Measurements from ENCODE around the gene RAD51.

Gene RAD51

GRCh38 chr15:40762919-40763800 lies 68.2 kb downstream of the RAD51 start:
- no peak for DNase-seq (ENCODE audit: low read depth in 1 of 2, low spot score in 1 of 2)

DNA sequence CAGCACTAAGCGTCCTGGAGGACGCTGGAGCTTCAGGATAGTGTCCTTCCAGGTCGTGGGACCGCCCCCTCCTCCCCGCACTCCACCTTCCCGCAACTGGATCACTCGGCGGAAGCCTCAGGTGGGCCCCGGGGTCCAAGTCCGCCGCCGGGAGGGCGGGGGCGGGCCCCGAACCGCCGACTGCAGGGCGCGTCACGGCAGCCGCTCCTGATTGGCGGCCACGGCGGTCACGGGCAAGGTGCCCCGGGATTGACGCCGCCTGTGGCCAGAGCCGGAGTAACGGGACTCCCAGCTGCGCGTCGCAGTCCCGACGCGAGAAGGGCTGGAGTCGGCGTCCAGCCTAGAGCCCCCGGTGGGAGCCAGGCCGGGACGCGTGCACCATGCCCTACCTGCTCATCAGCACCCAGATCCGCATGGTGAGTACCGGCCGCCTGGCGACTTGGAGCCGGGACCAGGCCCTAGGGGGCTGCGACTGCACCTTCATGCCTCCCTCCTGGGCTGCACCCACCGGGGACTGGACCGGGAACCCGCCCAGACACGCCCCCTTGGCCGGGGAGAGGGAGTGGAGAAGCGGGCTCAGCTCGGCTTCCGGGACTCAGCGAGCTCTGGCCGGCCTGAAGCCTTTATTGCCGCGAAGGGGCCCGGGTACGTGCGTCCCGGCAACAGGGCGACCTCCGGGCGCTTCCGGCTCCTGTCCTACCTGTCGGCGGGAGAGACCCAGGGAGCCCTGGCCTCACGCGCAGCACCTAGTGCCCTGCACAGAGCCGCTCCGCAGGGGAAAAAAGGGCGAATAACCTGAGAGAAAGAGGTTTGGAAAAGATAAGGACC lies 69.0 kb downstream of the RAD51 start, which contains the start of gene GCHFR:
Gene GCHFR, plus strand, starts transcription at position 268 of the 828 bp plus-strand sequence. Its CDS starts 113 bp downstream, at position 381.
- DNase-seq (ENCODE audit: low read depth in 1 of 2, low spot score in 1 of 2): peak; percentile 38 to 56

- DNase-seq (ENCODE audit: low read depth in 1 of 2, low spot score in 1 of 2): no peak
Observed at GRCh38 chr15:40764629-40765103, 69.7 kb downstream of the RAD51 start.

DNA sequence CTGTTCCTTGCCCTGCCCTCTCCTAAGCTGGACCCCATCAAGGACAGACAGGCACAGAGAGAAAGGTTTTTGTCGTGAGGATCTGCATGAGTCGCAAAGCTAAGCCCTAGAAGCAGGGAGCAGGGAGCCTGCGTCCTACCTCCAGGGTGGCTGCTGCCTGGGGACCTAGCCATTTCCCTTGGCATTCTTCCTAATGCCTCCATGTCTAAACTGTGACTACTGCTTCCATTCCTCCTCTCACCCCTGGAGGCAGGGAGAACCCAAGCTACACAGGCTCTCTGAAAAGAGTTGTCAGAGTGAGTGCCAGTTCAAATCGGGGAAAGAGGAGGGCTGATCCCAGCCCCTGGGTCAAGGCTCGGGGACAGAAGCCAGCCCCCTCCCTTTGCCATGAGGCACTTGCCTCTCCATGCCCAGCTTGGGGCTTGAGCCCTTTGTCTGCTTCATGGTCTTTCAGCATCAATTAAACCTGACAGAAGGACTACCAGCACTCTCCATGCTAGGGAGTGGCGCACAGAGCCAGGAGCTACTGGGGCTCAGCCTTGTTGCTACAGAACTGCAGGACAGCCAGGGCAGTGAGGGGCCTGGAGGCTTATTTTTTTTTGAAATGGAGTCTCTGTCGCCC lies 71.3 kb downstream of the RAD51 start:
- DNase-seq (ENCODE audit: low read depth in 1 of 2, low spot score in 1 of 2): no peak

- no peak for DNase-seq (ENCODE audit: low read depth in 1 of 2, low spot score in 1 of 2)
Observed at GRCh38 chr15:40766906-40767837, 72.2 kb downstream of the RAD51 start.

- DNase-seq (ENCODE audit: low read depth in 1 of 2, low spot score in 1 of 2): no peak
Observed at GRCh38 chr15:40767838-40768500, 73.0 kb downstream of the RAD51 start.

DNA sequence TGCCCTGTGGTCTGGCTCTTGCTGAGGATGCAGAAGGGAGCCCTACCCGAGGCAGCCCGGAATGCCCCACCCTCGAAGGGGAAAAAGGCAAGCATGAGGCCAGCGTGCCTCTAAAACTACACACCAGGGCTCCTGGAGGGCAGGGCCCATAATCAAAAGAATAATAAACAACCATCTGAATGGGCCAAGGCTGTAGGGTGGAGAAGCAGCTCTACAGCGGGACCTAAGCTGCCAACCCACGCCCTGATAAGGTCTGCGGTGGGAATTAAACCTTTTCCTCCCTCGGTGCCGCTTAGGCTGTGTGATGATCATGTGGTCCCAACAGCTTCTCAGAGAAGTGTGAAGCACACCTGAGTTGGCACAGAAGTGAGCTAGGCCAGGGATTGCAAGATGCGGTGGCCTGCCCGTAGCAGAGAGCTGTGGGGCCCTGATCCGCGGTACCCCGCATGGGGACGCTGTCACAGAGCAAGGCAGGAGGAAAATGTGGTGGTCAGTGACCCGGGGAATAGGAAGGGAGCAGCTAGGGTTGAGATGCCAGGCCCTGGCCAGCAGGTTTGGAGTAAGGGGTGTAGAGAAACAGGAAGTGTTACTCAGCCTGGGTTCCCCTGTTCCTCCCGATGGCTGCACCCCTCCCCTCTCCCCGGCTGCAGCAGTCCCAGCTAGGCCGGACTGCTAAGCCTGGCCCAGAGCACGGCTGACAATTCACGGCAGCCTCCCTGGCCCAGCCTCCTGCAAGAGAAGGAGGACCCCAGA lies 73.7 kb downstream of the RAD51 start:
- DNase-seq (ENCODE audit: low read depth in 1 of 2, low spot score in 1 of 2): no peak

DNA sequence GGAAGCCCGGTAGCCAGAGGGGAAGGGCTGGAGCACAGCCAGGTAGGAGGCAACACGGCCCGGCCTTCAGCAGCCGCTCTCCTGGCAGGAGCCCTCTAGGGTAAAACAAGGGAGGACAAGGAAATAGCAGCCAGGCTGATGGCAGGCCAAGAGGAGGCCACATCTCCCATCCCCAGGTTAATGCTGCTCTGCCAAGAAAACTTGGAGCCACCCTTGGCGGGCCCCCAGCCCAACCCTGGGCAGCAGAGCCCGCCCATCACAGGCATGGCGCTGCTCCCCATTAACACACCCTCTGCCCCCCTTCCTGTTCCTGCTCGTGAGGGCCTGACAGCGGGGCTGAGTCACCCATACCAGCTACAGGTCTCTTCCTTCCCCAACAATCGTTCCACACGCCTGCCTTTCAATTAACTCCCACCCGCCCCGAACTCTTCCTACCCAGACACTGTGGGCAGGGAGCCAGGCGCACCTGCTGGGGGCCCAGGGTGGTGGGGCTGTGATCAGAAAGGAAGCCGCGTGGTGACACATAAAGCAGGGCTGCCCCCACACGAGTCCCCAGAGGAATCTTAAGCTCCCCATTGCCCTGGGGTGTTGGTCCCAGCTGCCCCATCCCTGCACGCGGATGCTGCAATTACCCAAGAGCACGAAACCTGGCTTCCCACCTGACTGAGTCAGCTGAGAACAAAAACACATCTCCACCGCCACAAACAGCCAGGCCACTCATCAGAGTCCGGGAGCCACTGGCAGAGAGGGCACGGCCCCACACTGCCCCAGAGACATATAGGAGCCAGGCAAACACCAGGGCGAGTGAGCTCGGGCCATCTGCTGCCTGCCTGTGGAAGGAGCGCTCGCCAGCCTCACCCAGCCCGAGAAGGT lies 74.5 kb downstream of the RAD51 start, which contains the start of gene C15orf62:
Gene C15orf62, plus strand, starts transcription at position 707 of the 873 bp plus-strand sequence. CDS start 516 bp downstream, outside the sequence.
- peak in 1 of 2 donors; percentile 63 for DNase-seq (ENCODE audit: low read depth in 1 of 2, low spot score in 1 of 2)

GRCh38 chr15:40770147-40770721 lies 75.3 kb downstream of the RAD51 start:
- no peak for DNase-seq (ENCODE audit: low read depth in 1 of 2, low spot score in 1 of 2)

GRCh38 chr15:40771242-40771641 lies 76.3 kb downstream of the RAD51 start:
- DNase-seq (ENCODE audit: low read depth in 1 of 2, low spot score in 1 of 2): no peak

DNA sequence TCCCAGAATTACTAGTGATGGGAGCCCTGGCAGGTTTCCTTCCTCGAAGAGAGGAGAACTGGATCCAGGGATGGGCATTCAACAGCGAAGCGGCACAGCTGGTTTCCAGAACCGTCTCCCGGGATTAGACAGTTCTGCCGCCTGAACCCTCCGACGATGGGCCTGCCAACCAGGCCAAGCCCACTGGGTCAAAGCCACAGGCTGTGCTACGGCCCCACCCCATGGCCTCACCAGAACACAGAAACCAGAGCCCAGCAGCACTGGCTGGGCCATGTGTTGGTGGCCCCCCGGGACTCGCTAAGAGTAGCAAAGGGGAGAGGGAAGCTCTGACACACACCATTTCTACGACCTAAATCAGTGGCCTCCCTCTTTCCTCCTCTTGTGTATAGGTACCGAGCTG lies 77.0 kb downstream of the RAD51 start:
- no peak for DNase-seq (ENCODE audit: low read depth in 1 of 2, low spot score in 1 of 2)

- no peak for DNase-seq (ENCODE audit: low read depth in 1 of 2, low spot score in 1 of 2)
Observed at GRCh38 chr15:40773496-40773895, 78.5 kb downstream of the RAD51 start.

DNA sequence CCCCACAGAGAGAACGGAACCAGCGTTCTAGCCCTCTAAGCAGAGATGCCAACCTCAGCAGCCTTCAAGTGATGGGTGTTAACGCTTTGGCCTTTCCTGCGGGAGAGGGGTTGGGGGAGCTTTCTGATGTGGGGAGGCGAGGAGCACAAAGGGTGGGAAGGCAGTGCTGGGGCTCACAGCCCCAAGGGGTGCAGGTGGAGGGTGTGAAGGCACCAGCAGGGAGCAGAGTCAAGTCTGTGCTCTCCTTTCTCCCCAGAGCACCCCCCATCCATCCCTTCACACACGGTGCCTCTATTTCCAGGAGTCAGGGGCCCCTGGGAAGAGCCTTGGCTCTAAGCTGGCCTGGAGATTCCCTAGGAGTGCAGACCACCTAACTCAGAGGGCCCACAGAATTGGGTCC lies 78.9 kb downstream of the RAD51 start:
- no peak for DNase-seq (ENCODE audit: low read depth in 1 of 2, low spot score in 1 of 2)

- no peak for DNase-seq (ENCODE audit: low read depth in 1 of 2, low spot score in 1 of 2)
Observed at GRCh38 chr15:40775007-40775406, 80.0 kb downstream of the RAD51 start.

DNA sequence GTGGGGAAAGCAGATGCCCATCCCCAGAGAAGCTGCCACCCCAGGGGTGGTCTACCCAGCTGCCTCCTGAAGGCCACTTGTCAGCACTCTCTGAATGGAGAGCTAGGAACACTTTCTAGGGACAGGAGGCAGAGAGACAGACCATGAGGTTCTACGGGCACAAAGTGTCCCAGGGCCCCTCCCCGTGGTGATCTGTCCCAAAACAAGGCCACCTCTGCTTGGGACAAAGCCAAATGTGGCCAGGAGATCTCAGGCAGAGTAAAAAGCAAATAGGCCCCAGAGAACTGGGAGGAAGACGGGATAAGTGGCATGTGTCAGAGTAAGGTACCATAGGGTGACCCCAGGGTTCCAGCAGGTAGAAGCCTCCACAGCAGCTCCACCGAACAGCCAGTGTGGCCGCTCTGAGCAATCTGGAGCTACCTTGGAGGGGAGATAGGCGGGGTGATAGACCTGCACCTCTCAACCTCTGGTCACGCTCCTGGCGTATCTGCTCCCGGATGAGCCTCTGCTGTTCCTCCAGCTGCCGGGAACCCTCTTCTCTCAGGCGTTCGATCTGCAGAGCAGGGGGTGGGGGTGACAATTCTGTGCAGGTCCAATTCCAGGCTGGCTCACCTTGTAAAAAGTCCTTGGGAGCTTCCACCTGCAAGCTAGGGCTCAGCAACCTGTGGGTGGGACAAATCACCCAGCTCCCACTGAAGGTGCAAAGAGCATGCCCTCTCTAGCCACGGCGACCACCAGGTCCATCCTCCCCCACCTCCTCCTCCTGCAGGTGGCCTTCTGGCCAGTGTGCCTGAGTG lies 81.0 kb downstream of the RAD51 start:
- DNase-seq (ENCODE audit: low read depth in 1 of 2, low spot score in 1 of 2): no peak

DNA sequence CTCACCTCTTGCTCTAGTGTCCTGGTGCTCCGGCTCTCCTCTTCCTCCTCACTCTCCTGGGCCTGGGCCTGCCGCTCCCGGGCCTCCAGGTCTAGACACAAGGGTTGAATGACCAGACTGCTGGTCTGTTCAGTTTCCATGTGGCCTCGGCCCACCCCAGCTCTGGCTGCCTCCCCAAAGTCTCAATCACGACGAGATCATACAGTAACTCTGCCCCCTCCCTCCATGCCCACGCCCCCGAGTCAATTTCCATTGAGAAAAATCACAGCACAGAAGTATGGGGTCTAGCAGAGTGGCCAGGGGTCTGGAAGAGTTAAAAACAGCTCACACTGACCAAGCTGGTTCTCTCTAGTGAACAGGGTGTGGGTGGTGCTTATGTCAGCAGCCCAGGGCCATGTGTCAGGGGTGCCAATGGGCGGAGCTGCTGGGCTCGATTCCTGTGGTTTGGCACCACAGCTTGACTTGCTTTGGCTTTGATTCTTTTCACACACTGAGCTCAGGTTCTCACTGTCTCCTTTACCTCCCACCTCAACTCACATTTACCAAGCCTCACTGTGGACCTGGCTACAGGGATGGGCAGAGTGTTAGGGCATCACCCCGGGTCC lies 81.7 kb downstream of the RAD51 start:
- DNase-seq (ENCODE audit: low read depth in 1 of 2, low spot score in 1 of 2): no peak

Data from stimulated activated CD4-positive, alpha-beta T cell treated with anti-CD3 and anti-CD28 coated beads, Interleukin-15, amount 100 ng/mL, for 1 hour (primary cell).